GM10248 (cell line): ENCODE data around the gene C2orf92.

Experiments
- CTCF ChIA-PET: fragments of 300-600 bp; sonication (Branson Sonifier 250); formaldehyde crosslinking; extraction: SDS; loops from one replicate; lab custom pipeline; 2021; ENCODE audit warnings: antibody characterized with exemption; lab: Yijun Ruan, JAX
- POLR2A ChIA-PET: fragments of 350-650 bp; sonication (Branson Sonifier 250); formaldehyde crosslinking; extraction: SDS; loops from one replicate; lab custom pipeline; 2020; ENCODE audit warnings: antibody characterized with exemption; lab: Yijun Ruan, JAX
- DNase-seq: peaks from one replicate; pipeline ENCODE4 v3.0.0; 2012; ENCODE audit errors: extremely low spot score
- TF ChIP-seq, protein P1 (sequence below): IDR thresholded peaks from 2 replicates; pipeline ENCODE4 v1.5.1; 2012; ENCODE audit warnings: mild to moderate bottlenecking, low read depth; ENCODE audit errors: extremely low read depth, missing control alignments, control extremely low read depth

C2orf92 gene

DNA sequence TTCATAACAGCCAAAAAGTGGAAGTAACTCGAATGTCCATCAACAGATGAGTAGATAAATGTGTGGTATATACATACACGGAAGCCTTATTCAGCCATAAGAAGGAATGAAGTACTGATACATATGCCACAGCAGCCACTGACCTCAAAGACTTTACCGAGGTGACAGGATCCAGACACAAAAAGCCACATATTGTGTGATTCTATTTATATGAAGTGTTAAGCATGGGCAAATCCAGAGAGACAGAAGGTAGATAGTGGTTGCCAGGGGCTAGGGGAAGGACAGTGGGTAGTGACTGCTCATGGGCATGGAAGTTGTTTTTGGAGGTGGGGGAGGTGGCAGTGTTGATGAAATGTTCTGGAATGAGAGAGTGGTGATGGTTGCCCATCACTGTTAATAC is 77.8 kb downstream of the C2orf92 start:
- TF ChIP-seq, protein P1, sequence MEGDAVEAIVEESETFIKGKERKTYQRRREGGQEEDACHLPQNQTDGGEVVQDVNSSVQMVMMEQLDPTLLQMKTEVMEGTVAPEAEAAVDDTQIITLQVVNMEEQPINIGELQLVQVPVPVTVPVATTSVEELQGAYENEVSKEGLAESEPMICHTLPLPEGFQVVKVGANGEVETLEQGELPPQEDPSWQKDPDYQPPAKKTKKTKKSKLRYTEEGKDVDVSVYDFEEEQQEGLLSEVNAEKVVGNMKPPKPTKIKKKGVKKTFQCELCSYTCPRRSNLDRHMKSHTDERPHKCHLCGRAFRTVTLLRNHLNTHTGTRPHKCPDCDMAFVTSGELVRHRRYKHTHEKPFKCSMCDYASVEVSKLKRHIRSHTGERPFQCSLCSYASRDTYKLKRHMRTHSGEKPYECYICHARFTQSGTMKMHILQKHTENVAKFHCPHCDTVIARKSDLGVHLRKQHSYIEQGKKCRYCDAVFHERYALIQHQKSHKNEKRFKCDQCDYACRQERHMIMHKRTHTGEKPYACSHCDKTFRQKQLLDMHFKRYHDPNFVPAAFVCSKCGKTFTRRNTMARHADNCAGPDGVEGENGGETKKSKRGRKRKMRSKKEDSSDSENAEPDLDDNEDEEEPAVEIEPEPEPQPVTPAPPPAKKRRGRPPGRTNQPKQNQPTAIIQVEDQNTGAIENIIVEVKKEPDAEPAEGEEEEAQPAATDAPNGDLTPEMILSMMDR, result no peak
- ChIA-PET POLR2A (no interaction called here), CTCF (interaction anchor here (1.6 to 4.1 kb wide), 4 partner anchors 7 to 156 kb away, joined by 3 to 23 read pairs (median 6); no protein-coding TSS in a partner anchor)
- no peak for DNase-seq

DNA sequence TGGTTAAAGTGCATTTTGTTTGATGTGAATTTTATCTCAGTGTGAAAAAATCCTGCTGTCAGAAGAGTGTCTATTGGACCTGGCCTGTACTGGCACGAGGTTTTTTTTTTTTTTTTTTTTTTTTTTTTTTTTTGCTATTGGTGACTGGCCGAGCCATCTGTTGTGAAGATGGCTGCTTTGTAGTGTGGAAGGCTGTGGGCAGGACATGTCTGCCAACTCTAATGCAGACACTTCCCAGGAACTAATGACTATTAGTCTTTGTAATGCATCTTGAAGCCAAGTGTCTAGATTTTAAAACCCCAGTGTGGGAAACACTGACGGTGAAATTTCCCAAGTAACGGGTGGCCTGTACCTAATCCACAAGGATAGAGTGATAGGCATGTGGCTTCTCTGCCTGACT is 78.2 kb downstream of the C2orf92 start:
- no peak for DNase-seq
- POLR2A ChIA-PET, result no interaction called here

DNA sequence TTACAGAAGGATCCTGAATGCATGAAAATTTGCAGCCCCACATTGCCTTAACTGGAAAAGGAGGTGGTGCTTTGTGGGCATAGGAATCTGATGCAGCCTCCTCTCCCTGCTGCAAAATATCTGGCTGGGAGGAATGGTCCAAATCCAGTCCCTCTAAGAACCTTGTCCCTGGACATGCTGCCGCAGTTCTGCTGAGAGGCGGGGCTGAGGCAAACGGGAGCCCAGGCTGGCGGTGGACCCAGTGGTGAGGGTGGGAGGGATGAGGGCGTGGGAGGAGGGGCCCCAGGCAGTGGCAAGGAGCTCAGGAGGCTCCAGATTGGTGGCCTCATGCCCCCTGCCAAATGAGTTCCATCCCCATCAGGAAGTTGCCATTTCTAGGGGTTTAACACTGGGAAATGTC is 80.1 kb downstream of the C2orf92 start:
- ChIA-PET POLR2A (no interaction called here), CTCF (interaction anchor here (2.0 to 4.3 kb wide), 3 partner anchors 9 to 159 kb away, joined by 6 to 33 read pairs (median 23); no protein-coding TSS in a partner anchor)
- TF ChIP-seq, protein P1, result no peak
- no peak for DNase-seq

More for the DNA sequence above, 78.2 kb downstream of the C2orf92 start:
- TF ChIP-seq, protein P1, result no peak
- CTCF ChIA-PET, result interaction anchor here (1.5 to 4.1 kb wide), 7 partner anchors 8 to 157 kb away, joined by 3 to 23 read pairs (median 6); no protein-coding TSS in a partner anchor

DNA sequence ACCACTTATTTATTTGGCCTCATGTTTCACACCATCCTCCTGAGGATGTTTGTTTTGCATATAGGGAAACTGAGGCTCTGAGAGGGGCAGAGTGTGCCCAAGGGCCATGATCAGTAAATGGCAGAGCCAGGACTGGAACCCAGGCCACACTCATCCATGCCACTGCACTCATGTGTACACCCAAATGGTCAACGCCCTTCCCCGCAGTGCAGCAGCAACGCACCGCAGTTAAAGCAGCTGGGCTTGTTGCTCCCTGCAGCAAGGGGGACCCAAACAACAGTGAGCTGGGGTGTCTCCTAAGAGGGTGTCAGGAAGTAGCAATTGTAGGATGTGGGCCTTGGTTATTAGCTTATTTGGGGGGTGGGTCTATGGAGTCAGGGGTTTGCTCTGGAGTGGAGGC is 80.5 kb downstream of the C2orf92 start:
- DNase-seq, result no peak
- ChIA-PET POLR2A (no interaction called here), CTCF (interaction anchor here (1.7 to 4.3 kb wide), 3 partner anchors 10 to 634 kb away, joined by 5 to 33 read pairs (median 6); no protein-coding TSS in a partner anchor)
- TF ChIP-seq, protein P1, result no peak

DNA sequence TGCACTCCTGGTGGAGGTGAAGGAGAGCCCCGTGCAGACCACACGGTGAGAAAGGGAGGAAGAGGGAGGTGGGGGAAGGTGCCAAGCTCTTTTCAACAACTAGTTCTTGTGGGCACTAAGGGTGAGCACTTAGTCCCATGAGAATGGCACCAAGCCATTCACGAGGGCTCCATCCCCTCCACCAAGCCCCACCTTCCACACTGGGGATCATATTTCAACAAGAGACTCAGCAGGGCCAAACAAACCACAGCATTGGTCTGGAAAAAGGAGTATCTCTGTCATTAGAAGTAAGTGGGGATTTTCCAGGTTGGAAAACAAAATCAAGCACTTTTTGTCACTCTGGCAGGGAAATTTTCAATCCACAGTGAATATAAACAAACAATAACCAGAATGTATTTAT is 82.2 kb downstream of the C2orf92 start:
- TF ChIP-seq, protein P1, result no peak
- CTCF ChIA-PET, result interaction anchor here (1.7 to 4.3 kb wide), 3 partner anchors 11 to 633 kb away, joined by 5 to 33 read pairs (median 5); no protein-coding TSS in a partner anchor
- no peak for DNase-seq
- POLR2A ChIA-PET, result no interaction called here
